ENCODE results near the gene MTMR12. TPM values are rescaled to one million over a fixed set of nuclear protein-coding genes. Genes with fewer than 3 reads are reported as not detected.
"Not testable (repeated sequence)": the region's sequence is repeated elsewhere in the genome, so short reads cannot be mapped to it uniquely, and the experiment has no call there.

The MTMR12 gene
- total and polyA plus RNA-seq, 4 donors = 16.2 to 19.9 (median 18.1) TPM

- H3K27ac ChIP-seq (ENCODE audit: low read depth, low read length) = no peak overlapping the region
- no peaks in the 10 kb centered on the region for H3K4me1 ChIP-seq (ENCODE audit: control insufficient read depth, insufficient read depth, low read length)
- H3K36me3 ChIP-seq (ENCODE audit: control insufficient read depth, insufficient read depth, low read length) = peaks cover 3% of the 10 kb centered on the region
- no peak for DNase-seq (ENCODE audit: low read depth in 4 of 6, low spot score in 6 of 6)
- H3K9me3 ChIP-seq (ENCODE audit: control insufficient read depth, insufficient read depth, low read length) = no peaks in the 10 kb centered on the region
- H3K4me3 ChIP-seq (ENCODE audit: low read depth, low read length) = no peak overlapping the region
- WGBS (ENCODE audit: insufficient coverage) = no CpG with 5 or more reads among the region's 6 CpGs
- H3K27me3 ChIP-seq (ENCODE audit: control insufficient read depth, insufficient read depth, low read length) = no peaks in the 10 kb centered on the region
These were observed 9.0 kb downstream of the MTMR12 start for GRCh38 chr5:32303755-32304120.

DNA sequence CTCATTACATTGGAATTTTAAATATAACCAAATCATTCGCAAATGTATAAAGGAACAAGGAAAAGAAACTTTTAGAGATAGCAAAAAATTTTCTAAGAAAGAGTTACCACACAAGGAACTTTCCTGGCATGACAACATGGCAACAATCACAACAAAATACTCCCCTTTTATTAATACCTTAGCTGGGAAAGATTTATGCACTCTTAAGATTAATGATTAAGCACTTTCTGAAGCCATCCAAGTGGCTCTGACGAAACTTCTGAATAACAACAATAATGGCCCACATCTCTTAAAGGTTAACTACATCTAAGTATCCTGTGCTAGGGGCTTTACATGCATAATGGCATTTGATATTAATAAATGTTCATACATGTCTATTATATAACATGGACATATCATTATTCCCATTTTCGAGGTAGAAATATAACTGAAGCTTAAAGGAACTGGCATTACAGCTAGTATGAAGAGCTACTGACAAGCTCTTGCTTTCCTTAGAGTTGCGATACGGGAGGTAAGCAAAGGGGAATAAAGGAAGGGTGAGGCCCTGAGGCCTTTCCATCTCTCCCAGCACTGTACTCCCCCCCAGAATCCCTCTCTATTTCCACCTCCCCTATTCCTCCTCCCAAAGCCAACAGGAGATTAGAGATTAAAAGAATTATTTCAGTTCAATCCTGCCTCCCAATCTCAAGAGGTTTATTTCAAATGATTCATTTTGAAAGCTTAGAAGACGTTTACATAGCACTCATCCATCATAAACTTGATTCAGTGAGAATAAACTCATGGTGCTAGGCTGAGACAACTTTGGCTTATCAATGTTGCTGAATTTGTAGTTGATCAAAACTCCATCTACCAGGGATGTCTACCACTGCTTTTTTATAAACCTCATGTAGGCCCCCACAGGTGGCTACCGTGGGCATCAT, 9.6 kb downstream of the MTMR12 start:
- Histone ChIP-seq H3K27ac (ENCODE audit: low read depth, low read length) (no peak overlapping the region), H3K36me3 (ENCODE audit: control insufficient read depth, insufficient read depth, low read length) (peaks cover under 1% of the 10 kb centered on the region), H3K4me1 (ENCODE audit: control insufficient read depth, insufficient read depth, low read length) (no peaks in the 10 kb centered on the region), H3K9me3 (ENCODE audit: control insufficient read depth, insufficient read depth, low read length) (no peaks in the 10 kb centered on the region), H3K4me3 (ENCODE audit: low read depth, low read length) (no peak overlapping the region), H3K27me3 (ENCODE audit: control insufficient read depth, insufficient read depth, low read length) (no peaks in the 10 kb centered on the region)
- DNase-seq (ENCODE audit: low read depth in 4 of 6, low spot score in 6 of 6) = no peak
- WGBS (ENCODE audit: insufficient coverage) = no CpG with 5 or more reads among the region's 7 CpGs

DNA sequence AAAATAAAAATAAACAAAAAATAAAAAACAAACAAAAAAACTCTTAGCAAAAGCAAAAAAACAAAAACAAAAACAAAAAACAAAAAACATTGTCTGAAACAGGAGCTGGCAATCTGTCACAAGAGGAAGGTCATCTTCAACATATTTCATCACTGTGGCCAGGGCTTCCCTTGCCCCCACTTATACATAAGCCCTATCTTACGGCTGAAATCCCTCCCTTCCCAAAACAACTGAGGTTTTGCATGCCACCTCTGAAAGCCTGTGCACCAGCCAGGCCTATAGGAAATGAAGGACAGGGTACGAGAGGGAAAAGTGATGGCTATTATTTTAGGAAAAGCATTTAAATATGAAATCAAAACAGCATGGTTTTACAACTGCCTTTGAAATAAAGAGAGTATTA, 10.8 kb downstream of the MTMR12 start:
- no peaks in the 10 kb centered on the region for H3K36me3 ChIP-seq (ENCODE audit: control insufficient read depth, insufficient read depth, low read length)
- no peak overlapping the region for H3K4me3 ChIP-seq (ENCODE audit: low read depth, low read length)
- H3K27ac ChIP-seq (ENCODE audit: low read depth, low read length) = no peak overlapping the region
- no peaks in the 10 kb centered on the region for H3K9me3 ChIP-seq (ENCODE audit: control insufficient read depth, insufficient read depth, low read length)
- H3K27me3 ChIP-seq (ENCODE audit: control insufficient read depth, insufficient read depth, low read length) = no peaks in the 10 kb centered on the region
- H3K4me1 ChIP-seq (ENCODE audit: control insufficient read depth, insufficient read depth, low read length) = no peaks in the 10 kb centered on the region
- no CpG with 5 or more reads among the region's 2 CpGs for WGBS (ENCODE audit: insufficient coverage)
- no peak for DNase-seq (ENCODE audit: low read depth in 4 of 6, low spot score in 6 of 6)

- H3K4me1 ChIP-seq (ENCODE audit: control insufficient read depth, insufficient read depth, low read length) = no peaks in the 10 kb centered on the region
- H3K27ac ChIP-seq (ENCODE audit: low read depth, low read length) = no peak overlapping the region
- peak in 1 of 6 donors; percentile 83 for DNase-seq (ENCODE audit: low read depth in 4 of 6, low spot score in 6 of 6)
- no peaks in the 10 kb centered on the region for H3K27me3 ChIP-seq (ENCODE audit: control insufficient read depth, insufficient read depth, low read length)
- H3K36me3 ChIP-seq (ENCODE audit: control insufficient read depth, insufficient read depth, low read length) = peaks cover 9% of the 10 kb centered on the region
- WGBS (ENCODE audit: insufficient coverage) = 100% methylated on average over 1 of the region's 4 CpGs
- no peak overlapping the region for H3K4me3 ChIP-seq (ENCODE audit: low read depth, low read length)
- no peaks in the 10 kb centered on the region for H3K9me3 ChIP-seq (ENCODE audit: control insufficient read depth, insufficient read depth, low read length)
These were observed 13.6 kb downstream of the MTMR12 start for GRCh38 chr5:32299059-32299677.

DNA sequence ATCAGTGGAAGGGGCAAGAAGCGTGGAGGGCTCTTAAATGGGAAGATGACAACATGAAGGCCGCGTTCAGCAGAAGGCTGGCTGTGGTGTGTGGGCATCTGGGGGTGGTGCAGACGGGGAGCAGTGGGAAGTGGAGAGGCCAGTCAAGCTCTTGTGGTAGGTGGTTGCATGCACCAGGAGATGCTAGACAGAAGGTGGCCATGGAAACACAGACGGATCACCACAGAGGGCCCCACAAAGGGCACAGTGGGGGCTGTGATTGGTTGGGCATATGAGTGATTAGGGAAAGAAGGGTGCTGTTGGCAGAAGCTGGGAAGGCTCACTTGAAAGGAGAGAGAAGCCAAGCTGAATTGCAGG, 14.7 kb downstream of the MTMR12 start:
- H3K27me3 ChIP-seq (ENCODE audit: control insufficient read depth, insufficient read depth, low read length) = no peaks in the 10 kb centered on the region
- 89% methylated on average over 5 of the region's 5 CpGs for WGBS (ENCODE audit: insufficient coverage)

GRCh38 chr5:32297181-32298058, 15.3 kb downstream of the MTMR12 start:
- Histone ChIP-seq H3K36me3 (ENCODE audit: control insufficient read depth, insufficient read depth, low read length) (peaks cover 13% of the 10 kb centered on the region), H3K4me1 (ENCODE audit: control insufficient read depth, insufficient read depth, low read length) (no peaks in the 10 kb centered on the region), H3K4me3 (ENCODE audit: low read depth, low read length) (no peak overlapping the region), H3K27ac (ENCODE audit: low read depth, low read length) (no peak overlapping the region), H3K9me3 (ENCODE audit: control insufficient read depth, insufficient read depth, low read length) (no peaks in the 10 kb centered on the region), H3K27me3 (ENCODE audit: control insufficient read depth, insufficient read depth, low read length) (no peaks in the 10 kb centered on the region)
- DNase-seq (ENCODE audit: low read depth in 4 of 6, low spot score in 6 of 6) = no peak
- WGBS (ENCODE audit: insufficient coverage) = no CpG with 5 or more reads among the region's 2 CpGs

More for the DNA sequence above, 14.7 kb downstream of the MTMR12 start:
- peaks cover 13% of the 10 kb centered on the region for H3K36me3 ChIP-seq (ENCODE audit: control insufficient read depth, insufficient read depth, low read length)
- H3K4me3 ChIP-seq (ENCODE audit: low read depth, low read length) = no peak overlapping the region
- no peak overlapping the region for H3K27ac ChIP-seq (ENCODE audit: low read depth, low read length)
- no peaks in the 10 kb centered on the region for H3K9me3 ChIP-seq (ENCODE audit: control insufficient read depth, insufficient read depth, low read length)
- H3K4me1 ChIP-seq (ENCODE audit: control insufficient read depth, insufficient read depth, low read length) = no peaks in the 10 kb centered on the region
- DNase-seq (ENCODE audit: low read depth in 4 of 6, low spot score in 6 of 6) = no peak

DNA sequence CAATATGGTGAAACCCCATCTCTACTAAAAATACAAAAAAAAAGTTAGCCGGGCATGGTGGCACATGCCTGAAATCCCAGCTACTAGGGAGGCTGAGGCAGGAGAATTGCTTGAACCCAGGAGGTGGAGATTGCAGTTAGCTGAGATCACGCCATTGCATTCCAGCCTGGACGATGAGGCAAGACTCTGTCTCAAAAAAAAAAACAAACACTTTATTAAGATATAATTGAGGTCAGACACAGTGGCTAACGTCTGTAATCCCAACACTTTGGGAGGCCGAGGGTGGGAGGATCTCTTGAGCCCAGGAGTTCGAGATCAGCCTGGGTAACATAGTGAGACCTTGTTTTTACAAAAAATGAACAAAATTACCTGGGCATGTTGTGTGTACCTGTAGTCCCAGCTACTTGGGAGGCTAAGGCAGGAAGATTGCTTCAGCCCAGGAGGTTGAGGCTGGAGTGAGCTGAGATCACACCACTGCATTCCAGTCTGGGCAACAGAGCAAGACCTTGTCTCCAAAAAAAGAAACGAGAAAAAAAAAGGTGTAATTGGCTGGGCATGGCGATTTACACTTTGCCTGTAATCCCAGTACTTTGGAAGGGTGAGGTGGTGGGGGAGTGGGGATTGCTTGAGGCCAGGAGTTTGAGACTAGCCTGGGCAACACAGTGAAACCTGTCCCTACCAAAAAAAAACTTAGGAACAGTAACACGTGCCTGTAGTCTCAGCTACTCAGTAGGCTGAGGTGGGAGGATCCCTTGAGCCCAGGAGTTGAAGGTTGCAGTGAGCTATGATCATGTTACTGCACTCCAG, 16.6 kb downstream of the MTMR12 start:
- peaks cover 13% of the 10 kb centered on the region for H3K36me3 ChIP-seq (ENCODE audit: control insufficient read depth, insufficient read depth, low read length)
- not testable (repeated sequence) for H3K27ac ChIP-seq (ENCODE audit: low read depth, low read length); H3K9me3 ChIP-seq (ENCODE audit: control insufficient read depth, insufficient read depth, low read length); H3K27me3 ChIP-seq (ENCODE audit: control insufficient read depth, insufficient read depth, low read length); H3K4me3 ChIP-seq (ENCODE audit: low read depth, low read length); DNase-seq (ENCODE audit: low read depth in 4 of 6, low spot score in 6 of 6); H3K4me1 ChIP-seq (ENCODE audit: control insufficient read depth, insufficient read depth, low read length)
- 89% methylated on average over 3 of the region's 9 CpGs for WGBS (ENCODE audit: insufficient coverage)

- H3K9me3 ChIP-seq (ENCODE audit: control insufficient read depth, insufficient read depth, low read length) = peaks cover 1% of the 10 kb centered on the region
- H3K36me3 ChIP-seq (ENCODE audit: control insufficient read depth, insufficient read depth, low read length) = peaks cover 13% of the 10 kb centered on the region
- H3K4me1 ChIP-seq (ENCODE audit: control insufficient read depth, insufficient read depth, low read length) = no peaks in the 10 kb centered on the region
- DNase-seq (ENCODE audit: low read depth in 4 of 6, low spot score in 6 of 6) = no peak
- 98% methylated on average over 5 of the region's 7 CpGs for WGBS (ENCODE audit: insufficient coverage)
- no peak overlapping the region for H3K4me3 ChIP-seq (ENCODE audit: low read depth, low read length)
- H3K27ac ChIP-seq (ENCODE audit: low read depth, low read length) = no peak overlapping the region
- H3K27me3 ChIP-seq (ENCODE audit: control insufficient read depth, insufficient read depth, low read length) = no peaks in the 10 kb centered on the region
These were observed 21.1 kb downstream of the MTMR12 start for GRCh38 chr5:32291591-32291990.

DNA sequence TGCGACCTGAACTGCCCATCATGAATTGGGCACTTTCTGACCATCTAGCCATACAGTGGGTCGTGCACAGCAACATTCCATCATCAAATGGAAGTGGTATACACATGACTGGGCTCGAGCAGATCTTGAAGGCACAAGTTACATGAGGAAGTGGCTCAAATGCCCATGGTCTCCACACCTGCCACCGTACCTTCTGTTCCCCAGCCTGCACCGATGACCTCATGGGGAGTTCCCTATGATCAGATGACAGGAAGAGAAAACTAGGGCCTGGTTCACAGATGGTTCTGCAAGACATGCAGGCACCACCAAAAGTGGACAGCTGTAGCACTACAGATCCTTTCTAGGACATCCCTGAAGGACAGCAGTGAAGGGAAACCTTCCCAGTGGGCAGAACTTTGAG, 21.8 kb downstream of the MTMR12 start:
- DNase-seq (ENCODE audit: low read depth in 4 of 6, low spot score in 6 of 6) = no peak
- peaks cover 1% of the 10 kb centered on the region for H3K9me3 ChIP-seq (ENCODE audit: control insufficient read depth, insufficient read depth, low read length)
- no peaks in the 10 kb centered on the region for H3K27me3 ChIP-seq (ENCODE audit: control insufficient read depth, insufficient read depth, low read length)
- H3K4me3 ChIP-seq (ENCODE audit: low read depth, low read length) = no peak overlapping the region
- 97% methylated on average over 5 of the region's 5 CpGs for whole genome bisulfite sequencing (ENCODE audit: insufficient coverage)
- no peak overlapping the region for H3K27ac ChIP-seq (ENCODE audit: low read depth, low read length)
- H3K4me1 ChIP-seq (ENCODE audit: control insufficient read depth, insufficient read depth, low read length) = no peaks in the 10 kb centered on the region
- H3K36me3 ChIP-seq (ENCODE audit: control insufficient read depth, insufficient read depth, low read length) = peaks cover 7% of the 10 kb centered on the region

All from spinal cord (tissue), 10 donors.